Stimulated activated CD4-positive, alpha-beta T cell treated with anti-CD3 and anti-CD28 coated beads, TNF-alpha, amount 100 ng/mL, for 4 hours (primary cell): Measurements from ENCODE around the gene KRTAP29-1.
"Not testable (repeated sequence)": the region's sequence is repeated elsewhere in the genome, so short reads cannot be mapped to it uniquely, and the experiment has no call there.

Experiments used
- DNase-seq, 3 experiments: peaks; one replicate each; pipeline ENCODE4 v3.0.0-alpha.2; 2020; ENCODE audit warnings: low read depth in 3 of 3

KRTAP29-1 gene

DNA sequence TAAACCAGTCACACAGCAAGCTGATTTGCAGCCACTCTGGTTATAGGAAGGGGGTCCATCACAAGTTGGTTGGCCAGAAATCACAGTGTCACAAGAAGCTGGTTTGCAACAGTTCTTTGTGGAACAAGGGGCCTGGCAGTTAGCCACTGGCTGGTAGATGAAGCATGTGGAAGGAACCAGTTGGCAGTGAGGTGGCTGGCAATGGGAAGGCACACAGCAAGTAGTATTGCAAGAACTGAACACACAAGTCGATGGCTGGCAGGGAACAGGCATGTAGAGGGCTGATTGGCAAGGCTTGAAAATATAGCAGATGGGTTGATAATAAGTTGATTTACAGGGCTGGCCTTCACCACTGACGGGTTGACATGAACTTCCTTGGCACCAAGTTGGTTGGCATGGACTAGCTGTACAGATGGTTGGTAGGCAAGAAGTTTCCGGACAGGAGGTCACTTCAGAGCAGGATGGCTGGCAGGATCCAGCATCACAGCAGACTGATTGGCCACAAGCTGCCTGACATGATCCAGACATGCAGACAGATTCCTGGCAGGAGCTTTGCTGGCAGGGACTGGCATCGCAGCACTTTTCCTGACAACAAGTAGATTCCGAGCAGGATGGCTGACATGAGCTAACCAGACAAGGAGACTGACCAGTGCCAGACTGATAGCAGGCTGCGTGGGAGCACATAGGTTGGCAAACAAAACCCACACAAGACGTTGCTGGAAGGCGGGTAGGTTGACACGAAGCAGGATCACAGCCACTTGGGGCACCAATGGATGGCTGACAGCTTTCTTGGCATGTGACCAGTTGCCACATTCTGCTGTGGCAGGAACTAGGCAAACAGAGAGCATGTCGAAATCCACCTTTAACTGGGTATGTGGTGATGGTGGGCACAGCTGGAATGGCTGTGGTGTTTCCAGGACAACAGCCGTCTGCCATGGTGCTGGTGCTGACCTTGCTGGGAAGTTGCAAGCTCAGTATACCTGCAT is at the start of gene KRTAP29-1:
Gene KRTAP29-1, minus strand, starts transcription at position 936 of the 986 bp plus-strand sequence. Its CDS starts 0 bp downstream, at position 936.
- DNase-seq = no peak

DNA sequence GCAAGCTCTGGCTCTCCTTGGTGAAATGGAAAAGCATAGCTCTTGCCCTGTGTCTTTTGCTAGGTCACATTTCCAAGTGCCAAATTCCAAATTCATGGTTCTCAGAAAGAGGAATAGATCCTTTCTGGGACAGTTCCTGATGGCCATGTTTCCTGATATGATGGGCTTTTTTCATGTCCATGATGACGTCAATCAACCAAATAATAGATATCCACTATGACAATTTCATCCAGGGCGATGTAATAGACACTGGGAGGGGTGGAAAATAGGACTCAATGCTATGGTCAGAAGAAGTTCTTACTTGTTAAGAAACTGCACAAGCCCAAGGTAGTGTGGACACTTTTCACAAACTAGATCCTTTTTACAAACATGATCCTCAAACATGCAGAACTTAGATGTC is 48.5 kb upstream of the KRTAP29-1 start:
- DNase-seq = no peak

GRCh38 chr17:41350381-41350878 is 47.8 kb upstream of the KRTAP29-1 start, which contains the start of gene KRT33A:
Gene KRT33A, minus strand, starts transcription at chr17:41350828. Its CDS starts 61 bp downstream, at chr17:41350767.
- DNase-seq = not testable (repeated sequence)

- no peak for DNase-seq
Measured at GRCh38 chr17:41347869-41348760, 45.5 kb upstream of the KRTAP29-1 start.

- DNase-seq = not testable (repeated sequence)
Measured at GRCh38 chr17:41346421-41346820, 43.8 kb upstream of the KRTAP29-1 start.

DNA sequence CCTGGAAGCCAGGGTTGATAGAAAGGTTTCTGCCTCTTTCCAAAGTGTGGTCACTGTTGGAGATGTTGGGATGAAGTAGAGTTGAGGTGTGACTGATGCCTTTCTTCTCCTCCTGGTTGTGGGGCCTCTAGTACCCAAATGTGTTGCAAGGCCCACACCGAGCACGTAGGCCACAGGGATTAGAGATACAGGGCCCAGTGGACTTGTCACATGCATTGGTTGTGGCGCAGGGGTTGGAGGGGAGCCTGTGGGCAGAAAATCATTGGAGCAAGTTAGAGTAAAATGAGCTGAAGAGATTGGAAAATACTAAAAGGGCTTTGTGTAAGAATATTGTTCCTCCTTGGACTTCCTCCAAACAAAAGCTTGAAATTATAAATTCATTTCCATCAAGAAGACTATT is 43.3 kb upstream of the KRTAP29-1 start:
- no peak for DNase-seq

DNA sequence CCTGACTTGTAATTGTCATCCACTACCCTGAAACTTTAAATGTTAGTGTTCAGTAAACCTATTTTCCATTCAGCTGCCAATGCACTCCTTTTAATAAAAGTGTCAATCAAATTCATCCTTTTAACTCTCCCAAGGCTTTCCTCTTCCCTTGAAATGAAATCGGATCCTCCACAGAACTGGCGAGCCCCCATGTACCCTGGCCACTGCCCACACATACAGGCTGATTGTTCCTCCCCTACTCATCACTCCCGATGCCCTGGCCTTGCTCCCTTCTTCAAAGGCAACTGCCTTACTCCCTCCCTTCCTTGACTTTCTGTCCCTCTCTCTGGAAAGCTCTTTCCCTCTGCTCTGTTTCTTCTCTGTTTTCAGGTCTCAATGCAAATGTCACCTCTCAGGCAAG is 40.4 kb upstream of the KRTAP29-1 start:
- DNase-seq = no peak

DNA sequence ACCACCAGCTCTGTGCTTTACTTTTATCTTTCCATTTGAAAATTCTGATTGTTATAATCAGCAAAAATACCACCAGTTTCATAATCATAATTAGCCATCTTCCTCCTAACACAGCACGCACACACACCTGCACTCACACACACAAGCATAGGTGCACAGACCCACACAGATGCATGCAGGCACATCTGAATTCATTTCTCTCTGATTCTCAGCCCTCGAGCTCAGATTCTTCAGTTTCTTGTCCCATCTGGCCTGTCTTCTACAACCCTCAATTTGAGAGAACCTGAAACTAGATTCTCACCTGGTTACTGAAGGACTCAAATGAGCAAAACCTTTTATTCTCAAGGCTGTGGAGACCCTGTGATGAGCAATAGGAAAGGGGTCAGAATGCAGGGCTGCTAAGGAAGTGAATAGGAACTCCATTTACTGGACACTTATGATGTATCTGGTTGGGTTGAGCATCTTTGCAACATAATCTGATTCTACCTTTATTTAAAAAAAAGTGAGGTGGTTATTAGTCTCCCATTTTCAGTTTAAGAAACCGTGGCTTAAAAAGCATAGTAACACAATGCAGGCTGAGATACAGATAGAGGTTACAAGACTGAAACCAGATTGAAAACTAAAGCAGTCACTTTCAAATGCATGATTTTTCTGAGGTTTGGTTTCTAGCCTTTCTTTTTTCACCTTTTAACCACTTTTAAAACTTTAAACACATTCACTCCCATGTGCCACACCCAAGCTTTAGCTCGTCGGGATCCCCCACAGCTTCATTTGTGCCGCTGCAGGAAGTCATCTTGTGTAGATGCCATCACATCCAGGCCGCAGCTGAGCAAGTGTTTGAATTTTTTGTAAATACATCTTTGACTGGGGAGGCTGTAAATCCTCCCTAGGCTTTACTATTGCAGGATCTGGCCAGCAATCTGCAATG is 38.5 kb upstream of the KRTAP29-1 start:
- no peak for DNase-seq

- no peak for DNase-seq
Measured at GRCh38 chr17:41340494-41340893, 37.8 kb upstream of the KRTAP29-1 start.

- no peak for DNase-seq
Measured at GRCh38 chr17:41339571-41340172, 37.0 kb upstream of the KRTAP29-1 start.

DNA sequence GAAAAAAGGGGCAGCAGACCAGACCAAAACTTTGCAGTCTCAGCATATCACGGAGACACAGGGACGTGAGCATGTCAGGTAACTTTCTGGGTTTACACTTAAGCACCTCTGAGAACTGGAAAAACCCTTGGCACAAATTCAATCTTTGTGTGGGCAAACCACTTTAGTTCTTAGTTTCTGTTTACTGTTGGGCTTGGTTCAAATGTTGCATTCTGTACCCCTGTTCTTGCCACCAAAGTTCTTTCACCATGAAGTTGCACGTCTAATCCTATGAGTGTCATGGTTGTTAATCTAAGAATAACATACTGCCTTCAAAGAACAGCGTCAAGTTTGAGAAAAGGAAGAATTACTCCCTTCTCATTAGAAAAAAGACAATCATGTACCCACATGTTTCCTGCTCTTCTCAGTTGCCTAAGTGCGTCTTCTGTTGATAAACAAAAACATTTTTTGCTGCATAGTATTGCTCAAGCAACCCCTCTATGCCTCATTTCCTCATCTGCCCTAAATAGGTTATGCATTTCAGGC is 36.4 kb upstream of the KRTAP29-1 start:
- peak in 1 of 3 experiments; percentile 31 for DNase-seq

GRCh38 chr17:41335747-41336146 is 33.1 kb upstream of the KRTAP29-1 start:
- DNase-seq = no peak

DNA sequence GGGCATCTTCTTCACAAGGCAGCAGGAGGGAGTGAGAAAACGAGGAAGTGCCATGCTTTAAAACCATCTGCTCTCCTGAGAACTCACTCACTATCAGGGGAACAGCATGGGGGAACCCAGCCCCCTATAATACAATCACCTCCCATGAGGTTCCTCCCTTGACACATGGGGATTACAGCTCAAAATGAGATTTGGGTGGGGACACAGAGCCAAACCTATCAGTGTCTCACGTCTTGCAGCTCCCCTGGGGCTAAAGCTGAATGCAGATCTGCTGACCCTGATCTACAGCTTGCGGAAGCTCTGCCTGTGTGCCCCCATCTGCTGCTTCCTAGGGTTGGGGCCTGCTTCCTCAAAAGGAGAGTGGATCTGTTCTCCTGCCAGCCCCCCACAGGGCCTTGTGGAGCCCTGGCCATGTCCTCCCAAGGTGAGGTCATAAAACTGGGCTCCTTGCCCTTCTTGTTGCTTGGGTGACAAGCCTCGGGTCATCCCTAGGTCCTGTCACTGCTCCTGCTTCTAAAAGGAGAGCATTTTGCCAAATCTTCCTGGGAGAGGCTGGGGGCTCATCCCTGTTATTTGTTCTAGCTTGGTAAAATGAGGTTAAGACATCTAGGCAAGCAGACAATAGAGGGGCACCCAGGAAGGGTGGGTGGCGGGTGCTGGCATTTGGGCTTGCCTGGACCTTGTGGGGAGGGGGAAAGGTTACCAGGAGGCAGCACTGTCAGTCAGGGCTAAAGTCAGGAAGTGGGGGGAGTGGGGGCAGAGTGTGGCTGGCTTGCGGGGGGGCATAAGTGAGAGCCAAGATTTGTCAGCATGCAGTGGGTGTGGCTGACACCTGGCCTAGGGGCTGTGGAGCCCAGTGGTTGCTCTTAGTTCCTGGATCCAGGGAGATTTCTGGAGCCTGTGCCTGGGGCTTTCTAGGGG is 32.0 kb upstream of the KRTAP29-1 start:
- DNase-seq = no peak

GRCh38 chr17:41333836-41334235 is 31.2 kb upstream of the KRTAP29-1 start:
- DNase-seq = no peak

GRCh38 chr17:41333098-41333497 is 30.4 kb upstream of the KRTAP29-1 start:
- DNase-seq = no peak

GRCh38 chr17:41332239-41332638 is 29.6 kb upstream of the KRTAP29-1 start:
- DNase-seq = no peak

DNA sequence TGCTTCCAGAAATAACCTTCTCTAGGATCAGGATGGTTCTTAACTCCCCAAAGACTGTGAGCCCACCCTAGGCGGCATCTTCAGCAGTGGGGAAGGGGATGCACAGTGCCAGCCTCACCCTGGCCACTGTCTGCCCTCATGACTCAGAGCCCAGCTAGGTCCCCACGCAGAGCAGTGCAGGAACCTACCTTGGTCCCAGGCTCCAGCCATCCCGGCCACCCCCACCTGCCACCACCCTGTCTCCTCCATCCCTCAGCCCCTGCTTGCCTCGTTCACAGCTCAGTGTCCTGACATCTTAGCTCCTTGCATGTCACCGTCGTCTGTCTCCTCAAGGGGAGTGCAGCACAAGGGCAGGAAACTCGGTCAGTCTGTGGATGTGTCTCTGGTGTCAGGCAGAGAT is 29.0 kb upstream of the KRTAP29-1 start:
- DNase-seq = no peak

- DNase-seq = no peak
Measured at GRCh38 chr17:41329279-41329948, 26.8 kb upstream of the KRTAP29-1 start.

- no peak for DNase-seq
Measured at GRCh38 chr17:41328207-41328606, 25.6 kb upstream of the KRTAP29-1 start.
